T-cell (primary cell): Measurements from ENCODE around the gene IGFBP3. TPM values are rescaled to one million over a fixed set of nuclear protein-coding genes. Genes with fewer than 3 reads are reported as not detected.

Source experiments
- ATAC-seq, 4 experiments: fragments of 200-7000 bp in 3 of 4; fragments of 150-1000 bp in 1 of 4; cut with Tn5 transposase; replicated peaks in 1 of 4; 1 replicate in 3 of 4; 2 replicates in 1 of 4; pipeline ENCODE4 v1.10.0; 2021; ENCODE audit warnings: moderate library complexity in 3 of 4, mild to moderate bottlenecking in 2 of 4, moderate number of reproducible peaks in 1 of 4
- CTCF ChIA-PET, 2 donors: fragments of 300-600 bp; sonication (Branson Sonifier 250); formaldehyde crosslinking; loops; one replicate each; lab custom pipeline; 2022; ENCODE audit warnings: antibody characterized with exemption in 2 of 2; lab: Charles Lee
- POLR2A ChIA-PET, 2 donors: fragments of 300-600 bp; sonication (Branson Sonifier 250); formaldehyde crosslinking; loops; one replicate each; lab custom pipeline; 2022; ENCODE audit warnings: antibody characterized with exemption in 2 of 2; lab: Charles Lee
- DNase-seq, 35 experiments: peaks; one replicate each; pipeline versions ENCODE4 v3.0.0 to v3.0.0-alpha.2; 2013 to 2023
- H3K27ac ChIP-seq: one replicate; pipeline ENCODE4 v1.5.1; 2013; ENCODE audit warnings: low read length
- H3K27me3 ChIP-seq, 2 experiments: replicated peaks in 1 of 2; 1 replicate in 1 of 2; 2 replicates in 1 of 2; pipeline versions ENCODE4 v1.6.1 to v1.7.0; 2013; ENCODE audit warnings: low read length in 1 of 2, mixed read lengths in 1 of 2; ENCODE audit not compliant: control insufficient read depth in 2 of 2, insufficient read depth in 2 of 2; ENCODE audit errors: extremely low read depth in 1 of 2
- H3K36me3 ChIP-seq, 2 donors: 1 replicate in 1 of 2; 2 replicates in 1 of 2; pipeline versions ENCODE4 v1.6.1 to v1.7.0; 2013; ENCODE audit warnings: low read length in 1 of 2; ENCODE audit not compliant: control insufficient read depth in 2 of 2, insufficient read depth in 1 of 2; ENCODE audit errors: extremely low read depth in 1 of 2
- H3K4me1 ChIP-seq, 2 experiments: 1 replicate in 1 of 2; 2 replicates in 1 of 2; pipeline versions ENCODE4 v1.6.1 to v1.7.0; 2013; ENCODE audit warnings: low read length in 2 of 2, mixed read lengths in 1 of 2; ENCODE audit not compliant: insufficient read depth in 2 of 2, control insufficient read depth in 1 of 2; ENCODE audit errors: extremely low read depth in 1 of 2
- H3K4me3 ChIP-seq, 2 donors: 1 replicate in 1 of 2; 2 replicates in 1 of 2; pipeline versions ENCODE4 v1.5.1 to v1.7.0; 2013; ENCODE audit warnings: mild to moderate bottlenecking in 2 of 2, low read length in 1 of 2, moderate library complexity in 1 of 2; ENCODE audit not compliant: control insufficient read depth in 1 of 2; ENCODE audit errors: extremely low read depth in 1 of 2
- H3K9me3 ChIP-seq: 2 replicates; pipeline ENCODE4 v1.7.0; 2013
- H3K27ac Mint-ChIP-seq, 2 donors: one replicate each; pipeline ENCODE4 v1.8.0; 2020 to 2021; ENCODE audit warnings: mild to moderate bottlenecking in 2 of 2, mixed read lengths in 2 of 2
- H3K27me3 Mint-ChIP-seq, 2 donors: one replicate each; pipeline ENCODE4 v1.8.0; 2021 to 2022; ENCODE audit warnings: mixed read lengths in 2 of 2
- H3K36me3 Mint-ChIP-seq: one replicate; pipeline ENCODE4 v1.8.0; 2021; ENCODE audit warnings: mixed read lengths
- H3K4me1 Mint-ChIP-seq, 3 donors: one replicate each; pipeline ENCODE4 v1.8.0; 2020 to 2022; ENCODE audit warnings: mixed read lengths in 3 of 3, mild to moderate bottlenecking in 1 of 3
- H3K4me3 Mint-ChIP-seq, 3 donors: one replicate each; pipeline ENCODE4 v1.8.0; 2020 to 2022; ENCODE audit warnings: mild to moderate bottlenecking in 3 of 3, mixed read lengths in 3 of 3, moderate library complexity in 3 of 3
- H3K9me3 Mint-ChIP-seq, 3 donors: one replicate each; pipeline ENCODE4 v1.8.0; 2020 to 2022; ENCODE audit warnings: mixed read lengths in 3 of 3
- WGBS: methylation state at CpG from one replicate; pipeline ENCODE4 v1.1.5; 2013; ENCODE audit warnings: missing lambda C conversion rate; ENCODE audit not compliant: insufficient coverage; 5-methylcytosine and 5-hydroxymethylcytosine counted together
- total RNA-seq, 35 experiments: library from RNA in 6 of 35; stranded (reverse) in 6 of 35; fragments of 120-200 nt in 1 of 35; gene quantifications; one replicate each; pipeline versions ENCODE4 v1.2.1 to v1.2.4 and lab custom pipeline; 2013 to 2026

Gene IGFBP3
- total RNA-seq, 5 donors from 2014 or later (not counting 1 experiment from before 2014, with no cell fraction given) = 3.9 to 20.5 (median 8.2) TPM

DNA sequence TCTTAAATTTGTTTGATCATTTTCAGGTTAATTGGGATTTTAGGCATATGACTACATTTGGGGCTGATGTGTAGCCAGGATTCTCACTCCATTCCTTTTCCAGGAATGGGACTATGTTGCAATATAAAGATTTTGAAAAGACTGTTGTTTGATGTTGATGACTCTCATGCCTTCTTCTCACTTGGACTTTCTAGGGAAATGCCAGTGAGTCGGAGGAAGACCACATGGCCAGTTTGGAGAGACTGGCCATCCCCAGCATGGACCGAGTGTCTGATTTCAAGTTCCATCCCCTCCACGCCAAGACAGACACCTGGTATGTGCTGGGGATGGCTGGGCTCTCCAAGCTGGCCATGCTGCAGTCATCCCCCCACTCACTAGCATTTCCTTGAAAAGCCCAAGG, 5.5 kb downstream of the IGFBP3 start:
- ATAC-seq (no peak), DNase-seq (no peak)
- Mint-ChIP-seq H3K4me1 (peaks cover 7 to 22% (median 18%) of the 10 kb centered on the region in 3 donors), H3K9me3 (no peaks in the 10 kb centered on the region), H3K27me3 (peaks cover 43 to 51% of the 10 kb centered on the region in 2 donors), H3K27ac (no peak overlapping the region), H3K4me3 (no peak overlapping the region), H3K36me3 (no peaks in the 10 kb centered on the region)
- peaks cover 17 to 34% of the 10 kb centered on the region in 2 experiments for H3K27me3 ChIP-seq
- H3K4me1 ChIP-seq = peaks cover 0 to 14% of the 10 kb centered on the region in 2 experiments
- H3K27ac ChIP-seq = no peak overlapping the region
- CTCF ChIA-PET = no interaction called here
- no peaks in the 10 kb centered on the region for H3K36me3 ChIP-seq
- 83% methylated on average over 1 of the region's 3 CpGs for WGBS
- no peaks in the 10 kb centered on the region for H3K9me3 ChIP-seq
- no peak overlapping the region for H3K4me3 ChIP-seq
- POLR2A ChIA-PET = no interaction called here

GRCh38 chr7:45914911-45915310, 6.2 kb downstream of the IGFBP3 start:
- Mint-ChIP-seq H3K4me1 (peaks cover 1 to 17% (median 12%) of the 10 kb centered on the region in 3 donors), H3K36me3 (no peaks in the 10 kb centered on the region), H3K27me3 (peaks cover 41 to 52% of the 10 kb centered on the region in 2 donors), H3K4me3 (no peak overlapping the region), H3K27ac (no peak overlapping the region), H3K9me3 (no peaks in the 10 kb centered on the region)
- DNase-seq (no peak), ATAC-seq (no peak)
- Histone ChIP-seq H3K27ac (no peak overlapping the region), H3K36me3 (no peaks in the 10 kb centered on the region), H3K4me3 (no peak overlapping the region), H3K4me1 (peaks cover 0 to 9% of the 10 kb centered on the region in 2 experiments), H3K27me3 (peaks cover 15 to 28% of the 10 kb centered on the region in 2 experiments), H3K9me3 (no peaks in the 10 kb centered on the region)
- ChIA-PET CTCF (interaction anchor here in 1 of 2 donors (2.0 kb wide), 1 partner anchor 8 kb away, joined by 9 read pairs; no protein-coding TSS in a partner anchor), POLR2A (no interaction called here)
- 82% methylated on average over 10 of the region's 12 CpGs for WGBS

- no peaks in the 10 kb centered on the region for H3K9me3 ChIP-seq
- peaks cover 5 to 19% of the 10 kb centered on the region in 2 experiments for H3K27me3 ChIP-seq
- Mint-ChIP-seq H3K27ac (no peak overlapping the region), H3K27me3 (peaks cover 24 to 47% of the 10 kb centered on the region in 2 donors), H3K9me3 (peaks cover 0 to 5% (median 0%) of the 10 kb centered on the region in 3 donors), H3K4me1 (peaks cover 0 to 4% (median 3%) of the 10 kb centered on the region in 3 donors), H3K36me3 (no peaks in the 10 kb centered on the region), H3K4me3 (no peak overlapping the region)
- H3K4me1 ChIP-seq = peaks cover 0 to 4% of the 10 kb centered on the region in 2 experiments
- ChIA-PET POLR2A (no interaction called here), CTCF (interaction anchor here in 1 of 2 donors (2.0 kb wide), 1 partner anchor 10 kb away, joined by 9 read pairs; no protein-coding TSS in a partner anchor)
- WGBS = 59% methylated on average over 2 of the region's 7 CpGs
- no peak for ATAC-seq
- no peak for DNase-seq
- no peak overlapping the region for H3K4me3 ChIP-seq
- no peaks in the 10 kb centered on the region for H3K36me3 ChIP-seq
- H3K27ac ChIP-seq = no peak overlapping the region
Measured at GRCh38 chr7:45912972-45913371, 8.1 kb downstream of the IGFBP3 start.

DNA sequence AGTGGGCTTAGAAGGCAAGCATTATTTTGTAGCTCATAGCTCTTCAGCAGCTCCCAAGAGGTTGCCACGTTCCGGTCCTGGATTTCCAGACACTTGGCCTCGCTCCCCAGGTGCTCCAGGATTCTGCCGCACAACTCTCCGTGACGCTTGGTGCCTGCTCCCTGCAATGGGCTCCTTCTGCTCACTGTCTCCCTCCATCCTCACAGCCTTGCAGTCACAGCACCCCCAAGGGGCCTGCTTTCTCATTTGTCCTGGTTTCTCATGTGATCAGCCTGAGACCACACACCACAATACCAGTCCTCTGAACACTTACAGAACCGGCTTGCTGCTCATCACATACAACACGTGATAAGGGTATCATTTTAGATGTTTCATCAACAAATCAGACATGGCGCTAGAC, 9.8 kb downstream of the IGFBP3 start:
- H3K4me3 ChIP-seq = no peak overlapping the region
- WGBS = 89% methylated on average over 7 of the region's 9 CpGs
- H3K4me1 ChIP-seq = no peaks in the 10 kb centered on the region
- H3K36me3 ChIP-seq = no peaks in the 10 kb centered on the region
- H3K27ac ChIP-seq = no peak overlapping the region
- H3K9me3 Mint-ChIP-seq = peaks cover 0 to 5% (median 0%) of the 10 kb centered on the region in 3 donors
- H3K9me3 ChIP-seq = no peaks in the 10 kb centered on the region
- no peak for ATAC-seq
- H3K4me3 Mint-ChIP-seq = no peak overlapping the region
- ChIA-PET CTCF (no interaction called here), POLR2A (no interaction called here)
- H3K4me1 Mint-ChIP-seq = no peaks in the 10 kb centered on the region
- H3K27me3 Mint-ChIP-seq = peaks cover 10 to 43% of the 10 kb centered on the region in 2 donors
- H3K36me3 Mint-ChIP-seq = no peaks in the 10 kb centered on the region
- DNase-seq = no peak
- H3K27me3 ChIP-seq = peaks cover 2 to 10% of the 10 kb centered on the region in 2 experiments
- no peak overlapping the region for H3K27ac Mint-ChIP-seq

- Mint-ChIP-seq H3K36me3 (no peaks in the 10 kb centered on the region), H3K27ac (no peak overlapping the region), H3K9me3 (peaks cover 0 to 5% (median 0%) of the 10 kb centered on the region in 3 donors), H3K27me3 (peaks cover 6 to 39% of the 10 kb centered on the region in 2 donors), H3K4me1 (no peaks in the 10 kb centered on the region), H3K4me3 (no peak overlapping the region)
- POLR2A ChIA-PET = no interaction called here
- ATAC-seq (no peak), DNase-seq (no peak)
- no peaks in the 10 kb centered on the region for H3K9me3 ChIP-seq
- H3K27me3 ChIP-seq = peaks cover 0 to 10% of the 10 kb centered on the region in 2 experiments
- H3K36me3 ChIP-seq = no peaks in the 10 kb centered on the region
- 80% methylated on average over 1 of the region's 3 CpGs for WGBS
- CTCF ChIA-PET = interaction anchor here in 1 of 2 donors (0.6 kb wide), 1 partner anchor 68 kb away, joined by 4 read pairs; no protein-coding TSS in a partner anchor
- H3K4me1 ChIP-seq = no peaks in the 10 kb centered on the region
- no peak overlapping the region for H3K4me3 ChIP-seq
- no peak overlapping the region for H3K27ac ChIP-seq
Measured at GRCh38 chr7:45910855-45911254, 10.2 kb downstream of the IGFBP3 start.

- CTCF ChIA-PET = no interaction called here
- Mint-ChIP-seq H3K9me3 (peaks cover 0 to 5% (median 0%) of the 10 kb centered on the region in 3 donors), H3K27me3 (peaks cover 4 to 30% of the 10 kb centered on the region in 2 donors), H3K4me1 (no peaks in the 10 kb centered on the region), H3K4me3 (no peak overlapping the region), H3K36me3 (no peaks in the 10 kb centered on the region), H3K27ac (no peak overlapping the region)
- peaks cover 0 to 4% of the 10 kb centered on the region in 2 experiments for H3K27me3 ChIP-seq
- no peak overlapping the region for H3K27ac ChIP-seq
- DNase-seq = no peak
- ATAC-seq = no peak
- POLR2A ChIA-PET = no interaction called here
- no peaks in the 10 kb centered on the region for H3K4me1 ChIP-seq
- no peaks in the 10 kb centered on the region for H3K9me3 ChIP-seq
- H3K36me3 ChIP-seq = no peaks in the 10 kb centered on the region
- H3K4me3 ChIP-seq = no peak overlapping the region
Measured at GRCh38 chr7:45909561-45909960, 11.5 kb downstream of the IGFBP3 start.
